ENCODE results near the gene DEAF1. TPM values are rescaled to one million over a fixed set of nuclear protein-coding genes. Genes with fewer than 3 reads are reported as not detected.

DEAF1 gene
- total RNA-seq, 4 donors from 2014 or later: 61.8 to 103 (median 87.6) TPM

DNA sequence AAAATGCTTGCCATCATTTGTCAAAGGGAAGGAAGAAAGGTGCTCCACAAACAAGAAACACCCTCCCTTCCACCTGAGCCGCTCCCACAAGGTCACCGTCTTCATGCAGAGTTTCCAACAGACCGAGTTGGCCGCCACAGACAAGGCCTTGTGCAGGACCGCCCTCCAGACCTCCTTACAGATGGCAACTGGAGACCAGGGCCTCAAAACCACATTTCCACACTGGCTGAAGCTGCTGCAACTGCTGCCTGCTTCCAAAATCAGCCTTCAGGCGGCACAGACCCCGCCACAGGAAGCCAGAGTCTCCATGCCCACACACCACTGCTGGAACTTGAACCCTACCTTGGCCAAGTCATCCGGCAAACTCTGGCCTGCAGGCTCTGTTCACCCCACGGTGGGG, 6.3 kb downstream of the DEAF1 start:
- H3K4me3 ChIP-seq (replicated peaks in 1 of 3): no peak overlapping the region
- H3K4me1 ChIP-seq: peaks cover 35 to 40% of the 10 kb centered on the region in 2 donors
- TF ChIP-seq, protein P1, sequence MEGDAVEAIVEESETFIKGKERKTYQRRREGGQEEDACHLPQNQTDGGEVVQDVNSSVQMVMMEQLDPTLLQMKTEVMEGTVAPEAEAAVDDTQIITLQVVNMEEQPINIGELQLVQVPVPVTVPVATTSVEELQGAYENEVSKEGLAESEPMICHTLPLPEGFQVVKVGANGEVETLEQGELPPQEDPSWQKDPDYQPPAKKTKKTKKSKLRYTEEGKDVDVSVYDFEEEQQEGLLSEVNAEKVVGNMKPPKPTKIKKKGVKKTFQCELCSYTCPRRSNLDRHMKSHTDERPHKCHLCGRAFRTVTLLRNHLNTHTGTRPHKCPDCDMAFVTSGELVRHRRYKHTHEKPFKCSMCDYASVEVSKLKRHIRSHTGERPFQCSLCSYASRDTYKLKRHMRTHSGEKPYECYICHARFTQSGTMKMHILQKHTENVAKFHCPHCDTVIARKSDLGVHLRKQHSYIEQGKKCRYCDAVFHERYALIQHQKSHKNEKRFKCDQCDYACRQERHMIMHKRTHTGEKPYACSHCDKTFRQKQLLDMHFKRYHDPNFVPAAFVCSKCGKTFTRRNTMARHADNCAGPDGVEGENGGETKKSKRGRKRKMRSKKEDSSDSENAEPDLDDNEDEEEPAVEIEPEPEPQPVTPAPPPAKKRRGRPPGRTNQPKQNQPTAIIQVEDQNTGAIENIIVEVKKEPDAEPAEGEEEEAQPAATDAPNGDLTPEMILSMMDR (IDR thresholded peaks at IDR 0.05): no peak
- no peak for TF ChIP-seq POLR2A (IDR thresholded peaks at IDR 0.05)
- H3K27ac ChIP-seq: peak overlapping the region; percentile 86 to 92 (median 88)
- no peaks in the 10 kb centered on the region for H3K27me3 ChIP-seq
- H3K36me3 ChIP-seq: peaks cover 10 to 41% of the 10 kb centered on the region in 2 donors
- intact Hi-C loops (cut with DNase I): no loop called here
- DNase-seq: no peak
- no peaks in the 10 kb centered on the region for H3K9me3 ChIP-seq
- 88 to 95% methylated on average over 9 of the region's 9 CpGs for WGBS, 2 donors

DNA sequence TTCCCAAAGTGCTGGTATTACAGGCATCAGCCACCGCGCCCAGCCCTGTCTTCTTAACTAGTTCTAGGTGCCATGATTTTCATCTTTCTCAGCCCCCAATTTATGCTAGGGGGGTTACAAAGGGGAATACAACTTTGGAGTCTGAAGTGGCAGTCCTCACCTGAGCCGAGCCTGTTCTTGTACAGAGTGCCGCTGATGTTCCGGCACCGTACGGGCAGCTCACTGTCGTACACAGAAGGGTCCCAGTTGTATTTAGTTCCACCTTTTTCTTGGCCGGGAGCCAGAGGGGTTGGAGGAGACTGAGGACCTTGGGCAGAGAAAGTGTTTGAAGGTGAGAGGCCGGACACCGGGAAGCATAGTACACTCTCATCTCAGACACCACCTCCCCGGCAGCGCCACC, 7.3 kb downstream of the DEAF1 start:
- TF ChIP-seq, protein P1 (IDR thresholded peaks at IDR 0.05): no peak
- no peak for TF ChIP-seq POLR2A (IDR thresholded peaks at IDR 0.05)
- intact Hi-C loops (cut with DNase I): no loop called here
- no peak overlapping the region for H3K4me3 ChIP-seq (replicated peaks in 1 of 3)
- WGBS, 2 donors: 83 to 90% methylated on average over 13 of the region's 13 CpGs
- H3K9me3 ChIP-seq: no peaks in the 10 kb centered on the region
- no peaks in the 10 kb centered on the region for H3K27me3 ChIP-seq
- peaks cover 10 to 46% of the 10 kb centered on the region in 2 donors for H3K36me3 ChIP-seq
- DNase-seq: no peak
- peaks cover 26 to 30% of the 10 kb centered on the region in 2 donors for H3K4me1 ChIP-seq
- peak overlapping the region in 1 of 3 donors; percentile 92 for H3K27ac ChIP-seq

DNA sequence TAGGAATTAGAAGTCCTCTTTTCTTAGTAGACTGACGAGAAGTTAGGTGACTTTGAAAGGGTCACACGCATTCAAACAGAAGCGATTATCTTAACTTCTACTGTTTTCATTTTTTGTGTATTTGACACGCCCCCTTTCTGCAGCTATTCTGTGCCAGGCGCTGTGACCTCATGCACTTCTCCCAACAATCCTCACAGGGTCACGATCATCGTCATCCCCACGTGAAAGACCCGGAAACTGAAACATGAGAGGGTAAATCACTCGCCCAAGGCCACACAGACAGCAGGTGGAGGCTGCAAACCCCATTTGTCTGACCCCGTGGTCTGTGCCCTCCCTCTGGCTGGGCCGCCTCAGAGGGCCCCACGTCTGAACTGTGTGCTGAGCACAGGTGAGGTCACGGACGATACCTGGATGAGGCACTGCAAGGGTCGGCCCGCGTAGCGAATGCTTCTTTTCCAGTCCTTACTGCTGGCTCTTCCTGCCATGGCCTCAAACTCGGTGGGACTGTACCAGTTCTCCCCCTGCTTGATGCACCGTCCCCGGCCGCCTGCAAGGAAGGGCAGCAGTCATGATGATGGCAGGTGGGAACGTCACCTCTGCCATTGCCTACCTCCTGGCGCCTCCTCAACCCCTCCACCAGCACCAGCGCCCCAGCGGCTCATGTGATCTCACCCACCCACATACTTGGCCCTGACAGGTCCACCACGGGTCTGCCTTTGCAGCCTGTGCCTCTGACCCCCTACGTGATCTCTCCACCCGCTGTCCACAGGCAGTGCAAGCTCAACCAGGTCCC, 8.4 kb downstream of the DEAF1 start:
- WGBS, 2 donors: 92 to 96% methylated on average over 23 to 27 of the region's 30 CpGs
- DNase-seq: no peak
- peaks cover 10 to 46% of the 10 kb centered on the region in 2 donors for H3K36me3 ChIP-seq

DNA sequence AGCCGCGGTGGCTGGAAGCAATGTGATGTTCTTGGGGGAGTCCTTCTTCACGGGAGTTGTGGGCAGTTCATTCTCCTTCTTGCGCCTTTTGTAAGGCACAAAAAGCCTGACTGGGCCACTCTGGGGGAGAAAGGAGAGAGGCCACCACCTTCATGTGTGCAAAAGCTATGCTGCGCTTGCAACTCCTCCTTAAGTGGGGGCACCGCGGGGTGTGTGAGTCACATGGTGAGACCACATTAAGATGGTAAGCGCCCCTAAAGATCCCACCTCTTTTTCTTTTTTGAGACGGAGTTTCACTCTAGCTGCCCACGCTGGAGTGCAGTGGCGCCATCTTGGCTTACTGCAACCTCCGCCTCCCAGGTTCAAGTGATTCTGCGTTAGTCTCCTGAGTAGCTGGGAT, 14.1 kb downstream of the DEAF1 start:
- TF ChIP-seq, protein P1 (IDR thresholded peaks at IDR 0.05): no peak
- TF ChIP-seq POLR2A (IDR thresholded peaks at IDR 0.05): no peak
- H3K27ac ChIP-seq: no peak overlapping the region
- no peaks in the 10 kb centered on the region for H3K4me1 ChIP-seq
- no peak for DNase-seq
- H3K4me3 ChIP-seq (replicated peaks in 1 of 3): no peak overlapping the region
- no peaks in the 10 kb centered on the region for H3K27me3 ChIP-seq
- no peaks in the 10 kb centered on the region for H3K9me3 ChIP-seq
- intact Hi-C loops (cut with DNase I): no loop called here
- 92 to 93% methylated on average over 13 of the region's 13 CpGs for WGBS, 2 donors
- H3K36me3 ChIP-seq: peaks cover 15 to 43% of the 10 kb centered on the region in 2 donors

More for the DNA sequence above, 8.4 kb downstream of the DEAF1 start:
- Histone ChIP-seq H3K4me3 (replicated peaks in 1 of 3) (no peak overlapping the region), H3K4me1 (peaks cover 19 to 21% of the 10 kb centered on the region in 2 donors), H3K27ac (no peak overlapping the region), H3K27me3 (no peaks in the 10 kb centered on the region), H3K9me3 (no peaks in the 10 kb centered on the region)
- TF ChIP-seq POLR2A (IDR thresholded peaks at IDR 0.05): no peak
- TF ChIP-seq, protein P1 (IDR thresholded peaks at IDR 0.05): no peak
- intact Hi-C loops (cut with DNase I): no loop called here

DNA sequence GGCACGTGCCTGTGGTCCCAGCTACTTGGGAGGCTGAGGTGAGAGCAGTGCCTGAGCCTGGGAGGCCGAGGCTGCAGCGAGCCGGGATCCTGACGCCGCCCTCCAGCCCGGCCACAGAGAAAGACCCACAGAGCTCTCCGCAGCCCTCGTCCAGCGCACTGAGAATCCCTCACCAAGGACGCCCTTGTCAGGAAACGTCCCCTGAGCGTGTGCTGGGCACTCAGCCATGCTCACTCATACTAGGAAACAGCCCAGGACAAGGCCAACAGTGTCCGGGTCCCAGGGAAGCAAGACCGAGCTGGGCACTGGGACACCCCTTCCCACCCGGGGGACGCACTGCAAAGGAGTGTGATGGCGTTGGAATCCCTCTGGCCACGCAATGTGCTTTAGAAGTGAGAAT, 14.5 kb downstream of the DEAF1 start:
- H3K27me3 ChIP-seq: no peaks in the 10 kb centered on the region
- DNase-seq: no peak
- no peak overlapping the region for H3K4me3 ChIP-seq (replicated peaks in 1 of 3)
- H3K36me3 ChIP-seq: peaks cover 15 to 39% of the 10 kb centered on the region in 2 donors
- 79 to 87% methylated on average over 4 to 9 of the region's 19 CpGs for WGBS, 2 donors
- no peak for TF ChIP-seq POLR2A (IDR thresholded peaks at IDR 0.05)
- TF ChIP-seq, protein P1 (IDR thresholded peaks at IDR 0.05): no peak
- H3K9me3 ChIP-seq: no peaks in the 10 kb centered on the region
- intact Hi-C loops (cut with DNase I): no loop called here
- no peaks in the 10 kb centered on the region for H3K4me1 ChIP-seq
- H3K27ac ChIP-seq: no peak overlapping the region
